ES-I3 (cell line): ENCODE data around the gene ENKUR.

Source experiments
- H3K36me3 ChIP-seq: 2 replicates; pipeline ENCODE4 v1.6.1; 2013; ENCODE audit warnings: mild to moderate bottlenecking, low read length, control low read depth, moderate library complexity; ENCODE audit not compliant: insufficient read depth
- H3K4me1 ChIP-seq: 2 replicates; pipeline ENCODE4 v1.6.1; 2013; ENCODE audit warnings: mild to moderate bottlenecking, control low read depth, low read length; ENCODE audit not compliant: insufficient read depth
- H3K9ac ChIP-seq: 2 replicates; pipeline ENCODE4 v1.6.1; 2013; ENCODE audit warnings: low read depth, mild to moderate bottlenecking, low read length, moderate library complexity
- H3K9me3 ChIP-seq: 2 replicates; pipeline ENCODE4 v1.6.1; 2013; ENCODE audit warnings: mild to moderate bottlenecking, low read length, moderate library complexity; ENCODE audit not compliant: control insufficient read depth, insufficient read depth

Gene ENKUR

GRCh38 chr10:25047088-25047487 is 31.1 kb upstream of the ENKUR start:
- Histone ChIP-seq H3K36me3 (no peaks in the 10 kb centered on the region), H3K9me3 (peaks cover 4% of the 10 kb centered on the region; the same call in 1 of the 2 replicates), H3K4me1 (no peaks in the 10 kb centered on the region), H3K9ac (no peak overlapping the region)

DNA sequence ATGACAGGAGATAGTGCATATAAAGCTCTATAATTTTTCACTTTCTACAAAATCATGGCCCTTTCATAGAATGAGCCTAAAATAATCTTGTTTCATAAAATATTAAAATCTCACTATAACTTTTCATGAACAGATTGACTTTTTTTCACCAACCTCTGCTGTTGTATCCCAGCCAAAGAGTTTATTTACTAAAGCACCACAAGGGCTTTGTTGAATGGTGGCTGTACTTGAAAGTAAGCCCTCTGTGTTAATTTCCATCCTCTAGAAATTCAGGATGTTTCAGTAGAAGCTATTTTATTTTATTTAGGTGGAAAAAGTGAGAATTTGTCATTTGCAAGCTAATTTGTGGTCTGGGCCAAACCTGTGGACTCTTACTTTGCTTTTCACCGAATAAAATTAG is 30.7 kb upstream of the ENKUR start:
- Histone ChIP-seq H3K9ac (no peak overlapping the region), H3K36me3 (no peaks in the 10 kb centered on the region), H3K4me1 (no peaks in the 10 kb centered on the region), H3K9me3 (peaks cover 4% of the 10 kb centered on the region; the same call in 1 of the 2 replicates)

DNA sequence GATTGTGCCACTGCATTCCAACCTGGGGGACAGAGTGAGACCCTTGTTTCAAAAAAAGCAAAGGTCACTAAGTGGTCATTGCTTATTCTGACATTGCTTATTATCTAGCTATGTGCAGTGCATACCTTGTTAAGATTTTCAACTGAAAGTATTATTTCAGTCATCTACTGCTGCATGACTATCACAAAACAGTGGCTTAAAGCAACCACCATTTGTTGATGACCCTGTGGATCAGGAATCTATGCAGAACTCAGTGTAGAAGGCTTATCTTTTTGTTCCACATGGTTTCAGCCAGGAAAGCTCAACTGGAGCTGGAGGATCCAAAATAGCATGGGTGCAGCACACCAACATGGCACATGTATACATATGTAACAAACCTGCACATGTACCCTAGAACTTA is 23.6 kb upstream of the ENKUR start:
- no peaks in the 10 kb centered on the region for H3K4me1 ChIP-seq
- no peaks in the 10 kb centered on the region for H3K36me3 ChIP-seq
- H3K9ac ChIP-seq = no peak overlapping the region
- no peaks in the 10 kb centered on the region for H3K9me3 ChIP-seq

GRCh38 chr10:25038325-25038724 is 22.4 kb upstream of the ENKUR start:
- Histone ChIP-seq H3K9me3 (no peaks in the 10 kb centered on the region), H3K4me1 (no peaks in the 10 kb centered on the region), H3K9ac (no peak overlapping the region)

GRCh38 chr10:25036381-25036780 is 20.4 kb upstream of the ENKUR start:
- H3K36me3 ChIP-seq = no peaks in the 10 kb centered on the region
- no peaks in the 10 kb centered on the region for H3K4me1 ChIP-seq
- H3K9me3 ChIP-seq = no peaks in the 10 kb centered on the region
- no peak overlapping the region for H3K9ac ChIP-seq

More at GRCh38 chr10:25038325-25038724, 22.4 kb upstream of the ENKUR start:
- H3K36me3 ChIP-seq = no peaks in the 10 kb centered on the region

DNA sequence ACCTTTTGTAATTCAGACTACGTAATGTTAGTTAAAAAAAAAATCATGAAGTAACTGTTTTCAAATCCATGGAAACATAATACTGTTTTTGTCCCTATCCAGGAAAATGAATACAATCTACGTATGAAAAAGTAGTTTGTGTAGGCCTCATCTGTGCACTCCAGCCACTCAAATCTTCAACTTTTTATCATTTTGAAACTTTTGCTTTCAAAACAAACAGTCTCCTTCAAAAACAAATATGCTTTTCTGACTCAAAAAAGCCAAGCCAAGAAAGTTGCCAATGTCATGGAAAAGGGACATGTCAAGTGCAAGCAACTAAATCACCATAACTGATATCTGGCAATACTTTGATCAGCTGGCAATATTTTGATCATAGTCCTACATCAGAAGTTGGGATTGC is 13.6 kb upstream of the ENKUR start:
- H3K36me3 ChIP-seq = no peaks in the 10 kb centered on the region
- no peaks in the 10 kb centered on the region for H3K9me3 ChIP-seq
- no peaks in the 10 kb centered on the region for H3K4me1 ChIP-seq
- H3K9ac ChIP-seq = no peak overlapping the region

DNA sequence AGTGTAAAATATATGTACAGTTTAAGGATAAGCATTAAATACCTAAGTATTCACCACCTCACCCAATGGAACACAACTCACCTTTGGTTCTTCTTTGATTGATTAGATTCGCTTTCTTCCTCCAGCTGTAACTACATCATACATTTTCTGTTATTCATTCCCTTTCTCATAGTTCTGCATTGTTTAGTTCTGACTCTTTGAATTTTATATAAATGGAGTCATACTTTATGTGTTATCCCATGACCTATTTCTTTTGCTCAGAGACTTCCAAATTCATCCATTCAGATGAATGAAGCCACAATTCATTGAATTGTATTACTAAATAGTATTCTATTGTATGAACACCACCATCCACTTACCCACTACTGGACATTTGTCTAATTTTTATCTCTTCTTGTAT is 12.8 kb upstream of the ENKUR start:
- H3K9me3 ChIP-seq = no peaks in the 10 kb centered on the region
- no peaks in the 10 kb centered on the region for H3K36me3 ChIP-seq
- H3K4me1 ChIP-seq = no peaks in the 10 kb centered on the region
- H3K9ac ChIP-seq = no peak overlapping the region

GRCh38 chr10:25026463-25026862 is 10.5 kb upstream of the ENKUR start:
- Histone ChIP-seq H3K9ac (no peak overlapping the region), H3K9me3 (no peaks in the 10 kb centered on the region), H3K36me3 (no peaks in the 10 kb centered on the region), H3K4me1 (no peaks in the 10 kb centered on the region)

DNA sequence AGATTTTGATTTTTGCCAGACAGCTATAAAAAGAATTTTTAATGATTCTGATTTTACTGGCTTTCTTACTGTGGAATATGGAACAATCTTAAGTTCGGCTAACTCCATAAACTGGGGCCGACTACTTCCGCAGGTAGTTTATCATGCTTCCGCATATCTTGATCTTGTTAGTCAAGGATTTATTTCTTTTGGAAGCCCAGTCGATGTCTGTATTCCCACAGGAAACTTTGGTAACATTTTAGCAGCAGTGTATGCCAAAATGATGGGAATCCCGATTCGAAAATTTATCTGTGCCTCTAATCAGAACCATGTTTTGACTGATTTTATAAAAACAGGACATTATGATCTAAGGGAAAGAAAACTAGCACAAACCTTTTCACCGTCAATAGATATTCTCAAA is 8.6 kb upstream of the ENKUR start:
- H3K36me3 ChIP-seq = no peaks in the 10 kb centered on the region
- no peaks in the 10 kb centered on the region for H3K9me3 ChIP-seq
- H3K9ac ChIP-seq = no peak overlapping the region
- H3K4me1 ChIP-seq = no peaks in the 10 kb centered on the region

DNA sequence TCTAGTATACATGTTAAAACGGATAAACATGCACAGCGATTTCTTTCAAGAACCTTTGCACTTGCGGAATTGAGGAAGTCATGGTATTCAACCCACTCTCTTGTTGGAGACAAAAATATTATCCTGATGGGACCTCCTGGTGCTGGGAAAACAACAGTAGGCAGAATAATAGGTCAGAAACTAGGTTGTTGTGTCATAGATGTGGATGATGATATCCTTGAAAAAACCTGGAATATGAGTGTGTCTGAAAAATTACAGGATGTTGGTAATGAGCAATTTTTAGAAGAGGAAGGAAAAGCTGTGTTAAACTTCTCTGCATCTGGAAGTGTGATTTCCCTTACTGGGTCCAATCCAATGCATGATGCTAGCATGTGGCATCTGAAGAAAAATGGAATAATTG is 7.3 kb upstream of the ENKUR start:
- no peaks in the 10 kb centered on the region for H3K4me1 ChIP-seq
- H3K36me3 ChIP-seq = no peaks in the 10 kb centered on the region
- H3K9ac ChIP-seq = no peak overlapping the region
- no peaks in the 10 kb centered on the region for H3K9me3 ChIP-seq

DNA sequence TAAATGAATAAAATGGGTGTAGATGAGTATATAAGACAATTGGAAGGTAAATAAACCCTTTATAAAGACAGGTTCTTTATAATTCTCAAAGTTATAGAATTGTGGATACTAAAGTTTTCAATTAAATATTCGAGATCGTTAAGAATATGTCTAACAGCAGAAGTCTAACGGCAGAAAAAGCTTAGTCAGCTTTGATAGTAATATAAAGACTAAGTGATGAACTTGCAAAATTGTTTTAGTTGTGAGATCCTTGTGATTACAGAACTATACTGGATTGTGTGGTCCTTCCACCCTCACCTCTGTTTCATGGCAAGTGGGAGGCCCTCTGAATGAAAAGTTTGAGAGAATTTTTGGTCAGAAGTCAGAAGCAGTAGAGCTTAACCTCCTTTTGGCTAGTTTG is 2.7 kb upstream of the ENKUR start:
- Histone ChIP-seq H3K4me1 (0 out of 2 replicates have a peak, but pooled peaks cover 3% of the 10 kb centered on the region), H3K9me3 (no peaks in the 10 kb centered on the region), H3K36me3 (no peaks in the 10 kb centered on the region), H3K9ac (no peak overlapping the region)

GRCh38 chr10:25017661-25018060 is 1.7 kb upstream of the ENKUR start:
- H3K9ac ChIP-seq = peak overlapping the region; percentile 69

GRCh38 chr10:25017154-25017590 is 1.2 kb upstream of the ENKUR start:
- Histone ChIP-seq H3K4me1 (0 out of 2 replicates have a peak, but pooled peaks cover 3% of the 10 kb centered on the region), H3K36me3 (no peaks in the 10 kb centered on the region), H3K9ac (peak overlapping the region; percentile 69), H3K9me3 (no peaks in the 10 kb centered on the region)

More at GRCh38 chr10:25017661-25018060, 1.7 kb upstream of the ENKUR start:
- Histone ChIP-seq H3K4me1 (0 out of 2 replicates have a peak, but pooled peaks cover 3% of the 10 kb centered on the region), H3K36me3 (no peaks in the 10 kb centered on the region), H3K9me3 (no peaks in the 10 kb centered on the region)

GRCh38 chr10:25016376-25017153 is 607 bp upstream of the ENKUR start, which contains the start of gene THNSL1:
Gene THNSL1 (plus strand): TSS chr10:25016612. CDS start chr10:25023224, 6,612 bp downstream.
- 0 out of 2 replicates have a peak, but pooled peaks cover 3% of the 10 kb centered on the region for H3K4me1 ChIP-seq
- H3K9me3 ChIP-seq = no peaks in the 10 kb centered on the region
- H3K36me3 ChIP-seq = no peaks in the 10 kb centered on the region
- H3K9ac ChIP-seq = peak within 1 kb of the TSS; percentile 69

- Histone ChIP-seq H3K36me3 (no peaks in the 10 kb centered on the region), H3K9ac (no peak overlapping the region), H3K4me1 (0 out of 2 replicates have a peak, but pooled peaks cover 3% of the 10 kb centered on the region), H3K9me3 (no peaks in the 10 kb centered on the region)
Measured at GRCh38 chr10:25014579-25014978, 1.4 kb downstream of the ENKUR start.
